ENCODE results near the gene SETBP1. TPM values are rescaled to one million over a fixed set of nuclear protein-coding genes. Genes with fewer than 3 reads are reported as not detected.

Gene SETBP1
- total and polyA plus RNA-seq, 9 of the 15 experiments (the other 6 are each of a cell fraction or from before 2014, with no cell fraction given): under 0.01 to 0.13 (median 0.04) TPM

GRCh38 chr18:44920441-44920840 lies 239.8 kb downstream of the SETBP1 start:
- ATAC-seq: no peak
- BruUV-seq (replicated peaks): no TSS peak
- WGBS (ENCODE audit: insufficient coverage, low coverage, missing lambda C conversion rate): 0% methylated on average over 4 of the region's 4 CpGs
- POLR2A ChIA-PET: interaction anchor here (0.7 kb wide), 1 partner anchor 635 kb away, joined by 3 read pairs; no protein-coding TSS in a partner anchor
- Histone ChIP-seq H3K9me1 (ENCODE audit: control insufficient read depth, insufficient read depth, low read length) (no peaks in the 10 kb centered on the region), H3K27ac (ENCODE audit: extremely low read depth, low read depth, low read length) (no peak overlapping the region), H3K4me3 (no peak overlapping the region), H2AFZ (ENCODE audit: low read depth, low read length) (no peak overlapping the region), H3K9me3 (replicated peaks; ENCODE audit: control insufficient read depth, insufficient read depth, low read depth, low read length) (no peaks in the 10 kb centered on the region), H4K20me1 (replicated peaks; ENCODE audit: control insufficient read depth, insufficient read depth, low read length) (no peaks in the 10 kb centered on the region), H3K36me3 (ENCODE audit: control insufficient read depth, insufficient read depth, low read length) (no peaks in the 10 kb centered on the region), H3K27me3 (ENCODE audit: control insufficient read depth in 2 of 2, insufficient read depth in 2 of 2, low read length in 2 of 2) (no peaks in the 10 kb centered on the region), H3K4me2 (ENCODE audit: insufficient read depth, low read length) (no peak overlapping the region), H3K9ac (ENCODE audit: insufficient read depth in 1 of 2, low read depth in 2 of 2, low read length in 2 of 2) (no peak overlapping the region), H3K4me1 (replicated peaks in 1 of 2; ENCODE audit: control insufficient read depth in 2 of 2, insufficient read depth in 2 of 2, low read length in 2 of 2) (no peaks in the 10 kb centered on the region), H3K79me2 (ENCODE audit: control insufficient read depth, insufficient read depth, low read length) (no peaks in the 10 kb centered on the region)
- intact Hi-C loops (cut with micrococcal nuclease): no loop called here
- TF ChIP-seq POLR3G (IDR thresholded peaks at IDR 0.05; ENCODE audit: extremely low read depth, insufficient read length, insufficient replicate concordance) (no peak), LCOR (CRISPR knock-in tag; IDR thresholded peaks at IDR 0.05) (no peak), PKNOX1 (IDR thresholded peaks at IDR 0.05) (peak; percentile 66), ZNF140 (CRISPR knock-in tag; IDR thresholded peaks at IDR 0.05) (no peak)
- DNase-seq (ENCODE audit: extremely low read depth in 1 of 4, low spot score in 3 of 4): no peak
- in situ Hi-C loops (cut with MboI): no loop called here
- no peak for FAIRE-seq
- CTCF ChIA-PET (ENCODE audit: low intra/inter-chr PET ratio): no interaction called here

- ChIA-PET POLR2A (interaction anchor here (0.5 to 0.8 kb wide), 2 partner anchors 11 to 805 kb away, joined by 3 read pairs; no protein-coding TSS in a partner anchor), CTCF (ENCODE audit: low intra/inter-chr PET ratio) (no interaction called here)
- DNase-seq (ENCODE audit: extremely low read depth in 1 of 4, low spot score in 3 of 4) (no peak), FAIRE-seq (no peak), ATAC-seq (no peak)
- in situ Hi-C loops (cut with MboI) (no loop called here), intact Hi-C loops (cut with micrococcal nuclease) (no loop called here)
- no TSS peak for BruUV-seq (replicated peaks)
- no peak overlapping the region for H3K9ac ChIP-seq (ENCODE audit: insufficient read depth in 1 of 2, low read depth in 2 of 2, low read length in 2 of 2)
- no peak overlapping the region for H3K4me3 ChIP-seq
- no peaks in the 10 kb centered on the region for H3K27me3 ChIP-seq (ENCODE audit: control insufficient read depth in 2 of 2, insufficient read depth in 2 of 2, low read length in 2 of 2)
- no peak for TF ChIP-seq ZNF668 (CRISPR knock-in tag; IDR thresholded peaks at IDR 0.05)
- peak; percentile 63 to 73 for TF ChIP-seq NRF1 (conservative IDR thresholded peaks at IDR 0.05 in 1 of 2, IDR thresholded peaks at IDR 0.05 in 1 of 2)
- no peak overlapping the region for H2AFZ ChIP-seq (ENCODE audit: low read depth, low read length)
- no peak overlapping the region for H3K4me2 ChIP-seq (ENCODE audit: insufficient read depth, low read length)
- H3K79me2 ChIP-seq (ENCODE audit: control insufficient read depth, insufficient read depth, low read length): no peaks in the 10 kb centered on the region
- 0% methylated on average over 3 of the region's 3 CpGs for WGBS (ENCODE audit: insufficient coverage, low coverage, missing lambda C conversion rate)
- H3K27ac ChIP-seq (ENCODE audit: extremely low read depth, low read depth, low read length): no peak overlapping the region
- H3K9me1 ChIP-seq (ENCODE audit: control insufficient read depth, insufficient read depth, low read length): no peaks in the 10 kb centered on the region
- no peaks in the 10 kb centered on the region for H3K4me1 ChIP-seq (replicated peaks in 1 of 2; ENCODE audit: control insufficient read depth in 2 of 2, insufficient read depth in 2 of 2, low read length in 2 of 2)
- no peaks in the 10 kb centered on the region for H4K20me1 ChIP-seq (replicated peaks; ENCODE audit: control insufficient read depth, insufficient read depth, low read length)
- no peaks in the 10 kb centered on the region for H3K9me3 ChIP-seq (replicated peaks; ENCODE audit: control insufficient read depth, insufficient read depth, low read depth, low read length)
- H3K36me3 ChIP-seq (ENCODE audit: control insufficient read depth, insufficient read depth, low read length): no peaks in the 10 kb centered on the region
These were observed 241.3 kb downstream of the SETBP1 start for GRCh38 chr18:44921974-44922373.
